H1 (cell line): Measurements from ENCODE around the gene PRRT1B. TPM values are rescaled to one million over a fixed set of nuclear protein-coding genes. Genes with fewer than 3 reads are reported as not detected.

Source experiments
- CTCF ChIA-PET: fragments of 300-600 bp; sonication (Branson Sonifier 250); formaldehyde crosslinking; loops from one replicate; lab custom pipeline; 2021; ENCODE audit not compliant: partially characterized antibody; lab: Charles Lee
- POLR2A ChIA-PET: fragments of 300-600 bp; sonication (Branson Sonifier 250); formaldehyde crosslinking; loops from one replicate; lab custom pipeline; 2021; ENCODE audit warnings: inconsistent platforms; ENCODE audit not compliant: partially characterized antibody; lab: Charles Lee
- DNase-seq, 2 experiments: peaks; one replicate each; pipeline versions ENCODE4 v3.0.0 to v3.0.0-alpha.2; 2010 to 2022; ENCODE audit warnings: low spot score in 2 of 2, low read depth in 1 of 2, mixed read lengths in 1 of 2
- FAIRE-seq: peaks from 2 replicates; lab custom pipeline; 2011; peaks lifted over from hg19 to GRCh38; lab: Jason Lieb, UNC
- H2AFZ ChIP-seq: 2 replicates; pipeline ENCODE4 v1.8.1; 2012; ENCODE audit warnings: low read length, inconsistent platforms
- H2AK5ac ChIP-seq: 2 replicates; pipeline ENCODE4 v1.6.1; 2013; ENCODE audit warnings: low read depth, low read length
- H2BK120ac ChIP-seq: replicated peaks from 2 replicates; pipeline ENCODE3; 2013; ENCODE audit warnings: low read depth, low read length, inconsistent platforms
- H2BK12ac ChIP-seq: 2 replicates; pipeline ENCODE4 v1.6.1; 2013; ENCODE audit warnings: low read depth, low read length
- H2BK15ac ChIP-seq: 2 replicates; pipeline ENCODE4 v1.6.1; 2013; ENCODE audit warnings: low read length
- H2BK20ac ChIP-seq: 2 replicates; pipeline ENCODE4 v1.6.1; 2013; ENCODE audit warnings: low read length
- H2BK5ac ChIP-seq: 2 replicates; pipeline ENCODE4 v1.6.1; 2013; ENCODE audit warnings: low read depth, low read length
- H3K14ac ChIP-seq: 2 replicates; pipeline ENCODE4 v1.6.1; 2013; ENCODE audit warnings: inconsistent platforms; ENCODE audit not compliant: insufficient read length
- H3K18ac ChIP-seq: 2 replicates; pipeline ENCODE4 v1.6.1; 2013; ENCODE audit warnings: low read length; ENCODE audit errors: extremely low read depth
- H3K23ac ChIP-seq: 2 replicates; pipeline ENCODE4 v1.6.1; 2013; ENCODE audit warnings: inconsistent platforms; ENCODE audit not compliant: insufficient read length
- H3K23me2 ChIP-seq: 2 replicates; pipeline ENCODE4 v1.6.1; 2013; ENCODE audit warnings: low read depth, low read length
- H3K27ac ChIP-seq: 2 replicates; pipeline ENCODE4 v1.6.1; 2011; ENCODE audit warnings: low read depth, low read length, inconsistent platforms
- H3K27me3 ChIP-seq, 4 experiments: replicated peaks in 1 of 4; 1 replicate in 1 of 4; 2 replicates in 3 of 4; pipeline versions ENCODE4 v1.6.1 to v1.8.1; 2011 to 2013; ENCODE audit warnings: low read length in 3 of 4, mild to moderate bottlenecking in 3 of 4, inconsistent platforms in 2 of 4, mixed read lengths in 2 of 4, moderate library complexity in 1 of 4; ENCODE audit not compliant: control insufficient read depth in 3 of 4, insufficient read depth in 3 of 4; ENCODE audit errors: extremely low read depth in 1 of 4
- H3K36me3 ChIP-seq, 4 experiments: 2 replicates each; pipeline versions ENCODE4 v1.6.1 to v1.8.1; 2011 to 2013; ENCODE audit warnings: mild to moderate bottlenecking in 4 of 4, low read length in 3 of 4, moderate library complexity in 2 of 4, control low read depth in 1 of 4, inconsistent platforms in 1 of 4; ENCODE audit not compliant: insufficient read depth in 4 of 4, control insufficient read depth in 2 of 4
- H3K4ac ChIP-seq: replicated peaks from 2 replicates; pipeline ENCODE3; 2013; ENCODE audit warnings: low read length, low read depth, mixed read lengths, inconsistent platforms; ENCODE audit not compliant: insufficient read length
- H3K4me1 ChIP-seq, 4 experiments: replicated peaks in 1 of 4; 1 replicate in 1 of 4; 2 replicates in 3 of 4; pipeline versions ENCODE4 v1.6.1 to v1.8.1; 2011 to 2013; ENCODE audit warnings: low read length in 3 of 4, inconsistent platforms in 2 of 4, mixed read lengths in 1 of 4; ENCODE audit not compliant: insufficient read depth in 4 of 4, control insufficient read depth in 3 of 4
- H3K4me2 ChIP-seq, 2 experiments: 2 replicates each; pipeline versions ENCODE4 v1.6.1 to v1.8.1; 2011 to 2013; ENCODE audit warnings: low read depth in 2 of 2, low read length in 2 of 2, control low read depth in 1 of 2, inconsistent platforms in 1 of 2, mild to moderate bottlenecking in 1 of 2; ENCODE audit not compliant: insufficient read depth in 1 of 2
- H3K4me3 ChIP-seq, 4 experiments: fragments of 200-600, 300-600 bp in 1 of 4; sonication (generic), shearing (Covaris generic), sonication (Bioruptor Twin) in 1 of 4; 2 replicates each; pipeline versions ENCODE4 v1.5.1 to v1.8.1; 2011 to 2016; ENCODE audit warnings: low read length in 4 of 4, low read depth in 3 of 4, control low read depth in 2 of 4, inconsistent platforms in 2 of 4, mild to moderate bottlenecking in 2 of 4, mixed read lengths in 1 of 4, moderate library complexity in 1 of 4; ENCODE audit not compliant: insufficient read depth in 2 of 4; ENCODE audit errors: extremely low read depth in 1 of 4
- H3K56ac ChIP-seq: replicated peaks from 2 replicates; pipeline ENCODE3; 2013; ENCODE audit warnings: low read depth, mild to moderate bottlenecking, mixed read lengths, low read length, inconsistent platforms; ENCODE audit not compliant: insufficient read length
- H3K79me1 ChIP-seq: 2 replicates; pipeline ENCODE4 v1.6.1; 2013; ENCODE audit warnings: low read depth, low read length, control low read depth
- H3K79me2 ChIP-seq, 2 experiments: 2 replicates each; pipeline versions ENCODE4 v1.6.1 to v1.8.1; 2012 to 2013; ENCODE audit warnings: low read length in 2 of 2, mild to moderate bottlenecking in 2 of 2, inconsistent platforms in 1 of 2; ENCODE audit not compliant: insufficient read depth in 2 of 2, control insufficient read depth in 1 of 2
- H3K9ac ChIP-seq, 4 experiments: replicated peaks in 1 of 4; 1 replicate in 1 of 4; 2 replicates in 3 of 4; pipeline versions ENCODE4 v1.6.1 to v1.8.1; 2011 to 2013; ENCODE audit warnings: low read depth in 3 of 4, low read length in 3 of 4, control low read depth in 2 of 4, mild to moderate bottlenecking in 2 of 4, moderate library complexity in 2 of 4, inconsistent platforms in 1 of 4; ENCODE audit errors: extremely low read depth in 1 of 4
- H3K9me3 ChIP-seq, 2 experiments: 2 replicates each; pipeline versions ENCODE4 v1.6.1 to v1.8.1; 2012 to 2013; ENCODE audit warnings: mild to moderate bottlenecking in 2 of 2, moderate library complexity in 2 of 2, control low read depth in 1 of 2, inconsistent platforms in 1 of 2, low read depth in 1 of 2, low read length in 1 of 2, mixed read lengths in 1 of 2; ENCODE audit not compliant: insufficient read depth in 2 of 2
- H4K20me1 ChIP-seq, 2 experiments: replicated peaks in 1 of 2; 2 replicates each; pipeline versions ENCODE3 to v1.8.1; 2011 to 2013; ENCODE audit warnings: inconsistent platforms in 2 of 2, low read length in 2 of 2, mild to moderate bottlenecking in 1 of 2; ENCODE audit not compliant: insufficient read depth in 2 of 2, control insufficient read depth in 1 of 2
- H4K5ac ChIP-seq: 2 replicates; pipeline ENCODE4 v1.6.1; 2013; ENCODE audit warnings: low read length, low read depth, mixed read lengths, inconsistent platforms; ENCODE audit not compliant: insufficient read length
- H4K8ac ChIP-seq: 2 replicates; pipeline ENCODE4 v1.8.0; 2013; ENCODE audit warnings: mild to moderate bottlenecking, moderate library complexity, low read length, inconsistent platforms; ENCODE audit not compliant: insufficient read depth; ENCODE audit errors: extremely low read depth
- H4K91ac ChIP-seq: replicated peaks from 2 replicates; pipeline ENCODE3; 2013; ENCODE audit warnings: low read length, mixed read lengths, inconsistent platforms; ENCODE audit not compliant: insufficient read length
- KDM5A ChIP-seq: fragments of 200-600 bp; IDR thresholded peaks from 2 replicates; pipeline ENCODE4 v1.7.1; 2012; ENCODE audit warnings: mild to moderate bottlenecking, low read length, inconsistent platforms, mixed read lengths
- RNF2 ChIP-seq: fragments of 200-900, 300-1000 bp; sonication (generic); IDR thresholded peaks from 2 replicates; pipeline ENCODE4 v1.7.1; 2016; ENCODE audit warnings: borderline replicate concordance, low read depth, mild to moderate bottlenecking, antibody characterized with exemption, low read length; ENCODE audit not compliant: poor library complexity, severe bottlenecking; ENCODE audit errors: missing control alignments
- SUZ12 ChIP-seq: fragments of 200-600 bp; sonication (generic); IDR thresholded peaks from 2 replicates; pipeline ENCODE4 v1.6.1; 2012; ENCODE audit warnings: mild to moderate bottlenecking, inconsistent platforms, low read length, moderate library complexity, mixed read lengths
- TCF12 ChIP-seq: IDR thresholded peaks from 2 replicates; pipeline ENCODE4 v1.6.1; 2011; ENCODE audit warnings: low read depth, mild to moderate bottlenecking, low read length
- TEAD4 ChIP-seq: IDR thresholded peaks from 2 replicates; pipeline ENCODE4 v1.6.1; 2012; ENCODE audit warnings: low read depth, low read length, inconsistent platforms, mixed read lengths
- WGBS, 2 experiments: shearing (Covaris generic) in 1 of 2; methylation state at CpG; one replicate each; pipeline versions ENCODE4 v1.1.6 to v1.1.7; 2013 to 2015; ENCODE audit warnings: low lambda C conversion rate in 2 of 2, mixed read lengths in 2 of 2, inconsistent platforms in 1 of 2, low coverage in 1 of 2, missing lambda C conversion rate in 1 of 2; ENCODE audit not compliant: insufficient replicate concordance in 2 of 2, insufficient coverage in 1 of 2, insufficient read length in 1 of 2; ENCODE audit errors: extremely low coverage in 1 of 2, missing lambda C conversion rate in 1 of 2; 5-methylcytosine and 5-hydroxymethylcytosine counted together
- polyA plus RNA-seq, 7 experiments: library from polyadenylated mRNA; depleted of rRNA in 3 of 7; stranded (reverse) in 5 of 7; unstranded in 2 of 7; fragments of >200 nt in 5 of 7; fragments of 200-250 nt in 2 of 7; gene quantifications; 1 replicate in 5 of 7; 2 replicates in 1 of 7; 4 replicates in 1 of 7; pipeline versions ENCODE4 v1.2.1 to v1.2.3, GENCODE V29; 2011 to 2013; ENCODE audit warnings: missing spikeins in 2 of 7, mixed read lengths in 2 of 7
- total RNA-seq: library from RNA; stranded (reverse); fragmentation: NEBNext Ultra II Directional; extraction: Animal tissue kit (Norgen Biotek cat#: 25700); gene quantifications from 2 replicates; pipeline ENCODE4 v1.2.1, GENCODE V29; 2021

Gene PRRT1B
- total and polyA plus RNA-seq, 2 of the 8 experiments (the other 6 are each of a cell fraction or from before 2014, with no cell fraction given) = 0.30 to 1.2 TPM

GRCh38 chr9:131552030-131552429 is 6.7 kb downstream of the PRRT1B start:
- POLR2A ChIA-PET = no interaction called here
- Histone ChIP-seq H2BK15ac (no peak overlapping the region), H3K23ac (no peak overlapping the region)

More at GRCh38 chr9:131552030-131552429, 6.7 kb downstream of the PRRT1B start:
- Histone ChIP-seq H3K23me2 (peaks cover 11% of the 10 kb centered on the region; the same call in 1 of the 2 replicates), H2AK5ac (no peak overlapping the region), H3K79me2 (no peaks in the 10 kb centered on the region), H3K4me3 (no peak overlapping the region), H4K5ac (no peak overlapping the region), H3K4me2 (no peak overlapping the region), H4K8ac (no peak overlapping the region), H3K9me3 (peaks cover 7 to 14% of the 10 kb centered on the region in 2 experiments), H3K14ac (no peak overlapping the region), H3K4me1 (peaks cover 0 to 1% (median 0%) of the 10 kb centered on the region in 4 experiments; a peak in 3 of 7 replicates), H2BK20ac (no peak overlapping the region), H3K56ac (no peak overlapping the region), H2BK120ac (no peak overlapping the region), H3K27me3 (peaks cover 15 to 42% (median 35%) of the 10 kb centered on the region in 4 experiments), H3K18ac (no peak overlapping the region), H3K27ac (no peak overlapping the region), H2AFZ (no peak overlapping the region), H2BK12ac (no peak overlapping the region), H4K91ac (no peak overlapping the region), H3K9ac (no peak overlapping the region), H3K36me3 (no peaks in the 10 kb centered on the region), H3K4ac (no peak overlapping the region), H2BK5ac (no peak overlapping the region), H4K20me1 (no peaks in the 10 kb centered on the region), H3K79me1 (no peaks in the 10 kb centered on the region)
- no peak for FAIRE-seq
- TF ChIP-seq SUZ12 = no peak
- no peak for TF ChIP-seq RNF2
- TF ChIP-seq TEAD4 = no peak
- no peak for TF ChIP-seq KDM5A
- TF ChIP-seq TCF12 = no peak
- CTCF ChIA-PET = interaction anchor here (1.1 kb wide), 1 partner anchor 25 kb away, joined by 3 read pairs; no protein-coding TSS in a partner anchor
- 79% methylated on average over 6 of the region's 6 CpGs; no CpG with 5 or more reads in 1 of the 2 experiments for WGBS, 2 experiments
- no peak for DNase-seq
